AG20443 (cell line): ENCODE measurements around the gene GRAMD4.

ENCODE experiments used
- DNase-seq: peaks from one replicate; pipeline ENCODE4 v3.0.0; 2012; ENCODE audit warnings: low spot score, mixed read lengths

GRAMD4 gene

GRCh38 chr22:46656856-46657654, 36.9 kb downstream of the GRAMD4 start:
- no peak for DNase-seq

GRCh38 chr22:46657655-46657953, 37.4 kb downstream of the GRAMD4 start:
- no peak for DNase-seq

GRCh38 chr22:46657996-46658947, 38.1 kb downstream of the GRAMD4 start:
- no peak for DNase-seq

- no peak for DNase-seq
Measured at GRCh38 chr22:46659059-46659790, 39.0 kb downstream of the GRAMD4 start.

- DNase-seq = no peak
Measured at GRCh38 chr22:46659791-46660186, 39.6 kb downstream of the GRAMD4 start.

- no peak for DNase-seq
Measured at GRCh38 chr22:46660604-46661201, 40.5 kb downstream of the GRAMD4 start.

GRCh38 chr22:46661221-46661851, 41.1 kb downstream of the GRAMD4 start:
- DNase-seq = no peak

GRCh38 chr22:46662226-46662625, 42.0 kb downstream of the GRAMD4 start:
- DNase-seq = no peak

- no peak for DNase-seq
Measured at GRCh38 chr22:46663001-46663400, 42.8 kb downstream of the GRAMD4 start.

GRCh38 chr22:46663436-46664100, 43.4 kb downstream of the GRAMD4 start:
- no peak for DNase-seq

GRCh38 chr22:46664301-46664855, 44.2 kb downstream of the GRAMD4 start:
- DNase-seq = no peak

GRCh38 chr22:46665151-46665695, 45.0 kb downstream of the GRAMD4 start:
- DNase-seq = no peak

- DNase-seq = no peak
Measured at GRCh38 chr22:46665751-46666280, 45.6 kb downstream of the GRAMD4 start.

- DNase-seq = no peak
Measured at GRCh38 chr22:46666577-46667244, 46.5 kb downstream of the GRAMD4 start.

GRCh38 chr22:46667245-46667623, 47.0 kb downstream of the GRAMD4 start:
- no peak for DNase-seq

- DNase-seq = no peak
Measured at GRCh38 chr22:46668116-46668515, 47.9 kb downstream of the GRAMD4 start.

GRCh38 chr22:46669201-46669600, 49.0 kb downstream of the GRAMD4 start:
- no peak for DNase-seq

- no peak for DNase-seq
Measured at GRCh38 chr22:46671824-46672432, 51.7 kb downstream of the GRAMD4 start.

- DNase-seq = peak; percentile 59
Measured at GRCh38 chr22:46672731-46673130, 52.5 kb downstream of the GRAMD4 start.
